Measurements from ENCODE around the gene CNTLN.
"Not testable (repeated sequence)": the region's sequence is repeated elsewhere in the genome, so short reads cannot be mapped to it uniquely, and the experiment has no call there.

The CNTLN gene

DNA sequence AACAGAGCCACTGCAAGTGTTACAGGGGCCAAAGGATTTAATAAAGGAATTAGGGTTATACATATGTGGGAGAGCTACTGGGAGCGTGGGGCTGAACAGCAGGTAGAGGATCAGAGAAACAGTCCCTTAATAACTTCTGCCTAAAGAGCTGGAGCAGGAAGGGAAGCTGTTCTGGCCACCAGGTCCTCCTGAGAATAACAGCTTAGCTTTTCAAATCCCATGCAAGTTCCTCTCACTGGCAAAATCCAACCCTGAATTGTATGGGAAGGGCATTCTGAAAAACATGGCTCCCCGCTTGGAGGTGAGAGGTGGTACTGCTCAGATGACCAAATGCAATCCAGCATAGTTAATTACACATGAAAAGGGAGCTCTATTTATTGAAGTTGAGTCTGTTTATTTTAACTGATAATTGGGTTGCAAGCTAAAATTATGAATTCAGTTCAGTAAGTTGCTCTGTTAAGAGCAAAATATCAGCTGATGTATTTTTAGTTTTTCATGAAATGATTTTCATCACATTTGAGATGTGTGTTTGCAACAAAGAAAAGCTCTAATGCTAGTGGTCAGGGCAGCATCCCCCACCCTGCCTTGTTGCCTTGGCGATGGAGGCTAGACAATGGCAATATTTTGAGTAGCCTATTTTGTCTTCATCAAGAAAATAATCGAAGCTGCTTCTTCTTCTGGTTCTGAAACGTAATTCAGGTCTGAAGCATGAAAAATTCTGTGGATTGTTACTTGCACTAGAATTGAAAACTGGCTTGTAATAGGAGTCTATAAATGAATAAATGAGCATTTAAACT is 385.6 kb downstream of the CNTLN start:
- no peaks in the 10 kb centered on the region for H3K27me3 ChIP-seq (ENCODE audit: control insufficient read depth in 1 of 2, insufficient read depth in 2 of 2, low read length in 2 of 2)
- H3K9me3 ChIP-seq (ENCODE audit: control insufficient read depth in 1 of 2, low read length in 2 of 2): no peaks in the 10 kb centered on the region
- H3K4me1 ChIP-seq (ENCODE audit: control insufficient read depth in 1 of 2, insufficient read depth in 2 of 2, low read length in 2 of 2): no peaks in the 10 kb centered on the region
- H3K36me3 ChIP-seq (ENCODE audit: control insufficient read depth in 1 of 2, insufficient read depth in 2 of 2, low read length in 2 of 2): no peaks in the 10 kb centered on the region
- no peak overlapping the region for H3K9ac ChIP-seq (ENCODE audit: low read depth in 1 of 2, low read length in 2 of 2)
- H3K27ac ChIP-seq (ENCODE audit: low read depth, low read length): no peak overlapping the region
- no peak overlapping the region for H3K4me3 ChIP-seq (ENCODE audit: low read depth in 1 of 2, low read length in 2 of 2)

DNA sequence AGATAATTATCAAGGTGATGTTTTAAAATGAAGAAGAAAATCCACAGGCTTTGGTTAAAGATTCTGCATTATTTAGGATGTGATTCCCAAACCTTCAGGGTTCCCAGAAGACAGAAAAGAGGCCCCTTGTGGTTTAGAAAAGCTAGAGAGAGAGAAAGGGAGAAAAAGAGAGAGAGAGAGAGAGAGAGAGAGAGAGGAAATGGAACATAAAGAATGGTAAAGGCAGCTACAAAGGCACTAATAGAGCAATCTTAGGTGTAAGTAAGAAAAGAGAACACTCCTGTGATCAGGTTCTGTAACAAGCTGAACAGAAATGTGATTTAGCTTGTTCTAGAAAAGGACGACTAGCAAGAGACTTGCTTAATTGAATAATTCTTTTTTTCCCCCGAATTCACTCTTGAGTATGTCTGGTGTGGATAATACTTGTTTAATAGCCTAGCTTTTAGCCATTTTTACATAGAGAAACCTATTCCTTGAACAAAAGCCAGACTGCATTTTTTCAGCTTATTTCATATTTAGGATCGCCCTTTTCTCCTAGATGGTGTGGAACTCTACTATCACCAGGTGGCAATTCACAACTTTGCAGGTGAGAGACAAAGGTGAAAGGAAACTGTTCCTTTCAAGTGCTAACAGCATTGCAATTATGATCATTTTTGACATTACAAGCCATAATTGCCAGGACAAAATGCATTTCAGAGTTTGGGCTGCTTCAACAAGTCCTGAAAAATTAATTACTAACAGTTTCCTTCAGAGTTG is 386.4 kb downstream of the CNTLN start:
- Histone ChIP-seq H3K9ac (ENCODE audit: low read depth in 1 of 2, low read length in 2 of 2) (no peak overlapping the region), H3K9me3 (ENCODE audit: control insufficient read depth in 1 of 2, low read length in 2 of 2) (no peaks in the 10 kb centered on the region), H3K27me3 (ENCODE audit: control insufficient read depth in 1 of 2, insufficient read depth in 2 of 2, low read length in 2 of 2) (no peaks in the 10 kb centered on the region), H3K27ac (ENCODE audit: low read depth, low read length) (no peak overlapping the region), H3K36me3 (ENCODE audit: control insufficient read depth in 1 of 2, insufficient read depth in 2 of 2, low read length in 2 of 2) (no peaks in the 10 kb centered on the region), H3K4me1 (ENCODE audit: control insufficient read depth in 1 of 2, insufficient read depth in 2 of 2, low read length in 2 of 2) (no peaks in the 10 kb centered on the region), H3K4me3 (ENCODE audit: low read depth in 1 of 2, low read length in 2 of 2) (no peak overlapping the region)

DNA sequence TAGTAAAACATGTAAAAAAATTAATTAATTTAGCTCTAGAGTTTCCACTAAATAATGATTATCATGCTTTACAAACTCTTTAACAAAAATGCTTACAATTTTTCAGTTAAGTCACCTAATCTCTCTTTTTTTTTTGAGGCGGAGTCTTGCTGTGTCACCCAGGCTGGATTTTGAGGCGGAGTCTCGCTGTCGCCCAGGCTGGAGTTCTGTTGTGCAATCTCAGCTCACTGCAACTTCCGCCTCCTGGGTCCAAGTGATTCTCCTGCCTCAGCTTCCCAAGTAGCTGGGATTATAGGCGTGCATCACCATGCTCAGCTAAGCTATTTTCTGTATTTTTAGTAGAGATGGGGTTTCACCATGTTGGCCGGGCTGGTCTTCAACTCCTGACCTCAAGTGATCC is 391.9 kb downstream of the CNTLN start:
- H3K9me3 ChIP-seq (ENCODE audit: control insufficient read depth in 1 of 2, low read length in 2 of 2); H3K4me1 ChIP-seq (ENCODE audit: control insufficient read depth in 1 of 2, insufficient read depth in 2 of 2, low read length in 2 of 2): not testable (repeated sequence)

GRCh38 chr9:17528859-17529258 is 394.0 kb downstream of the CNTLN start:
- no peak overlapping the region for H3K9ac ChIP-seq (ENCODE audit: low read depth in 1 of 2, low read length in 2 of 2)
- H3K27ac ChIP-seq (ENCODE audit: low read depth, low read length): no peak overlapping the region
- no peaks in the 10 kb centered on the region for H3K4me1 ChIP-seq (ENCODE audit: control insufficient read depth in 1 of 2, insufficient read depth in 2 of 2, low read length in 2 of 2)
- no peaks in the 10 kb centered on the region for H3K36me3 ChIP-seq (ENCODE audit: control insufficient read depth in 1 of 2, insufficient read depth in 2 of 2, low read length in 2 of 2)
- H3K9me3 ChIP-seq (ENCODE audit: control insufficient read depth in 1 of 2, low read length in 2 of 2): no peaks in the 10 kb centered on the region
- no peaks in the 10 kb centered on the region for H3K27me3 ChIP-seq (ENCODE audit: control insufficient read depth in 1 of 2, insufficient read depth in 2 of 2, low read length in 2 of 2)
- H3K4me3 ChIP-seq (ENCODE audit: low read depth in 1 of 2, low read length in 2 of 2): no peak overlapping the region

More for the DNA sequence above, 391.9 kb downstream of the CNTLN start:
- not testable (repeated sequence) for H3K27me3 ChIP-seq (ENCODE audit: control insufficient read depth in 1 of 2, insufficient read depth in 2 of 2, low read length in 2 of 2); H3K27ac ChIP-seq (ENCODE audit: low read depth, low read length); H3K36me3 ChIP-seq (ENCODE audit: control insufficient read depth in 1 of 2, insufficient read depth in 2 of 2, low read length in 2 of 2); H3K9ac ChIP-seq (ENCODE audit: low read depth in 1 of 2, low read length in 2 of 2); H3K4me3 ChIP-seq (ENCODE audit: low read depth in 1 of 2, low read length in 2 of 2)

DNA sequence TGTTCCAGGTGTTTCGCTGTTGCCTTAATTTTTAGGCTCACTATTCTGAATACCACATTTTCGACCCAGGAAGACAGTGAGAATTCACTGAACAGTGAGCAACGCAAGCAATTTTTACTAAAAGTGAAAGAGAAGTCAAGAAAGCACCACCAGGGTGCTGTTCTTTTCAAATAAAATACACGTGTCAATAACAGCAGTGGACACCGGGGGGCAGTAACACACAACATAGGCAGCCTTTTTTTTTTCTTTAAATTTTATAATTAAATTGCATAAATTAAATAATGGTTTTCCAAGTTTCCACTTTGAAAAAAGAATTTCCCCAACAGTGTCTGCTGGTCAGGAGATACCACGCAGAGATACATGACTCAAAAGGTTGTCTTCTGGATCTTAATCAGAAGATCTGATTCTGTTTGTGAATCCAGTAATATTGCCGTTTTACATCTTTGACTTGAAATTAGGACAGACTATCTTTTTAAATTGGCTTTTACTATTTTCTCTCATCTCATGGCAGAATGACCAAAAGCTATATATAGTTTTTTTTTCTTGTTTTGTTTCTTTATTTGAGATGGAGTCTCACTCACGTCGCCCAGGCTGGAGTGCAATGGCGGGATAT is 396.9 kb downstream of the CNTLN start:
- Histone ChIP-seq H3K9me3 (ENCODE audit: control insufficient read depth in 1 of 2, low read length in 2 of 2) (no peaks in the 10 kb centered on the region), H3K4me3 (ENCODE audit: low read depth in 1 of 2, low read length in 2 of 2) (no peak overlapping the region), H3K27ac (ENCODE audit: low read depth, low read length) (no peak overlapping the region), H3K27me3 (ENCODE audit: control insufficient read depth in 1 of 2, insufficient read depth in 2 of 2, low read length in 2 of 2) (peaks cover 0 to 2% of the 10 kb centered on the region in 2 donors), H3K4me1 (ENCODE audit: control insufficient read depth in 1 of 2, insufficient read depth in 2 of 2, low read length in 2 of 2) (no peaks in the 10 kb centered on the region), H3K9ac (ENCODE audit: low read depth in 1 of 2, low read length in 2 of 2) (no peak overlapping the region), H3K36me3 (ENCODE audit: control insufficient read depth in 1 of 2, insufficient read depth in 2 of 2, low read length in 2 of 2) (no peaks in the 10 kb centered on the region)

- H3K9me3 ChIP-seq (ENCODE audit: control insufficient read depth in 1 of 2, low read length in 2 of 2): no peaks in the 10 kb centered on the region
- peaks cover 0 to 2% of the 10 kb centered on the region in 2 donors for H3K27me3 ChIP-seq (ENCODE audit: control insufficient read depth in 1 of 2, insufficient read depth in 2 of 2, low read length in 2 of 2)
- no peak overlapping the region for H3K27ac ChIP-seq (ENCODE audit: low read depth, low read length)
- no peaks in the 10 kb centered on the region for H3K36me3 ChIP-seq (ENCODE audit: control insufficient read depth in 1 of 2, insufficient read depth in 2 of 2, low read length in 2 of 2)
- no peaks in the 10 kb centered on the region for H3K4me1 ChIP-seq (ENCODE audit: control insufficient read depth in 1 of 2, insufficient read depth in 2 of 2, low read length in 2 of 2)
- H3K4me3 ChIP-seq (ENCODE audit: low read depth in 1 of 2, low read length in 2 of 2): no peak overlapping the region
- H3K9ac ChIP-seq (ENCODE audit: low read depth in 1 of 2, low read length in 2 of 2): no peak overlapping the region
Observed at GRCh38 chr9:17532461-17532860, 397.6 kb downstream of the CNTLN start.

DNA sequence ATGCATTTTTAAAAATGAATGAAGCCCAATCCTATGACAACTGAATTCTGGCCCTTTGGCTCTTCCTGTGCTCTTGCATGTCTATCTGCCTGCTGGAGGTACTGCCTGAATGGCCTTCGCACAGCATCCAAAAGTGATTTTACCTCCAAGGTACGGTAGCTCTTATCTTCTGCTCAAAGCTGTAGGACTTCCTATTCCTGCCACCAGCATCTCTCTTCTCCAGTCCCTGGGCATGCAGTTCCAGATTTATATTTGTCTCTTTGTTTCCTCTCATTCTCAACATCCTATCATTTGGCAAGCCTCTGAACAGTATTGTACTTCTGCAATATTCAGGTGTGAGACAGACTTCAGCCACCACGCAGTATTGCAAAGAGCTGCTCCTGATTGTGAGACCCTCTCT is 400.3 kb downstream of the CNTLN start:
- no peaks in the 10 kb centered on the region for H3K4me1 ChIP-seq (ENCODE audit: control insufficient read depth in 1 of 2, insufficient read depth in 2 of 2, low read length in 2 of 2)
- H3K9me3 ChIP-seq (ENCODE audit: control insufficient read depth in 1 of 2, low read length in 2 of 2): no peaks in the 10 kb centered on the region
- no peaks in the 10 kb centered on the region for H3K36me3 ChIP-seq (ENCODE audit: control insufficient read depth in 1 of 2, insufficient read depth in 2 of 2, low read length in 2 of 2)
- peaks cover 0 to 2% of the 10 kb centered on the region in 2 donors for H3K27me3 ChIP-seq (ENCODE audit: control insufficient read depth in 1 of 2, insufficient read depth in 2 of 2, low read length in 2 of 2)
- no peak overlapping the region for H3K9ac ChIP-seq (ENCODE audit: low read depth in 1 of 2, low read length in 2 of 2)
- no peak overlapping the region for H3K4me3 ChIP-seq (ENCODE audit: low read depth in 1 of 2, low read length in 2 of 2)
- H3K27ac ChIP-seq (ENCODE audit: low read depth, low read length): no peak overlapping the region

GRCh38 chr9:17536027-17536426 is 401.2 kb downstream of the CNTLN start:
- Histone ChIP-seq H3K27ac (ENCODE audit: low read depth, low read length) (no peak overlapping the region), H3K36me3 (ENCODE audit: control insufficient read depth in 1 of 2, insufficient read depth in 2 of 2, low read length in 2 of 2) (no peaks in the 10 kb centered on the region), H3K9ac (ENCODE audit: low read depth in 1 of 2, low read length in 2 of 2) (no peak overlapping the region)

GRCh38 chr9:17551023-17551422 is 416.2 kb downstream of the CNTLN start:
- Histone ChIP-seq H3K9ac (ENCODE audit: low read depth in 1 of 2, low read length in 2 of 2) (no peak overlapping the region), H3K36me3 (ENCODE audit: control insufficient read depth in 1 of 2, insufficient read depth in 2 of 2, low read length in 2 of 2) (no peaks in the 10 kb centered on the region), H3K4me1 (ENCODE audit: control insufficient read depth in 1 of 2, insufficient read depth in 2 of 2, low read length in 2 of 2) (no peaks in the 10 kb centered on the region), H3K4me3 (ENCODE audit: low read depth in 1 of 2, low read length in 2 of 2) (no peak overlapping the region), H3K27me3 (ENCODE audit: control insufficient read depth in 1 of 2, insufficient read depth in 2 of 2, low read length in 2 of 2) (no peaks in the 10 kb centered on the region), H3K9me3 (ENCODE audit: control insufficient read depth in 1 of 2, low read length in 2 of 2) (no peaks in the 10 kb centered on the region), H3K27ac (ENCODE audit: low read depth, low read length) (no peak overlapping the region)

More at GRCh38 chr9:17536027-17536426, 401.2 kb downstream of the CNTLN start:
- no peaks in the 10 kb centered on the region for H3K4me1 ChIP-seq (ENCODE audit: control insufficient read depth in 1 of 2, insufficient read depth in 2 of 2, low read length in 2 of 2)
- no peaks in the 10 kb centered on the region for H3K9me3 ChIP-seq (ENCODE audit: control insufficient read depth in 1 of 2, low read length in 2 of 2)
- H3K4me3 ChIP-seq (ENCODE audit: low read depth in 1 of 2, low read length in 2 of 2): no peak overlapping the region
- peaks cover 0 to 2% of the 10 kb centered on the region in 2 donors for H3K27me3 ChIP-seq (ENCODE audit: control insufficient read depth in 1 of 2, insufficient read depth in 2 of 2, low read length in 2 of 2)

All from duodenal mucosa (tissue), 2 donors.